SK-N-SH (cell line): ENCODE results near the gene FDX1. TPM values are rescaled to one million over a fixed set of nuclear protein-coding genes. Genes with fewer than 3 reads are reported as not detected.
"Not testable (repeated sequence)": the region's sequence is repeated elsewhere in the genome, so short reads cannot be mapped to it uniquely, and the experiment has no call there.

Experiments used
- CTCF ChIA-PET: fragments of 300-600, 350-600 bp; formaldehyde crosslinking; extraction: SDS; loops from one replicate; lab custom pipeline; 2021; lab: Yijun Ruan, JAX
- POLR2A ChIA-PET: fragments of 350-600 bp; sonication (Branson Sonifier 250); formaldehyde crosslinking; extraction: SDS; loops from one replicate; lab custom pipeline; 2020; ENCODE audit warnings: antibody characterized with exemption, inconsistent platforms; lab: Yijun Ruan, JAX
- DNase-seq: peaks from one replicate; pipeline ENCODE4 v3.0.0; 2012
- H2AFZ ChIP-seq: fragments of 200-600 bp; sonication (generic); 2 replicates; pipeline ENCODE4 v1.8.1; 2016; ENCODE audit warnings: antibody characterized with exemption, mild to moderate bottlenecking, low read depth
- H3F3A ChIP-seq: fragments of 200-600 bp; sonication (generic); replicated peaks from 2 replicates; pipeline ENCODE3; 2016; ENCODE audit warnings: antibody characterized with exemption, mild to moderate bottlenecking; ENCODE audit not compliant: insufficient read depth
- H3K27ac ChIP-seq, 2 experiments: fragments of 200-500 bp in 1 of 2; fragments of 200-600 bp in 1 of 2; sonication (Bioruptor generic) in 1 of 2; sonication (generic), shearing (Covaris generic) in 1 of 2; 2 replicates each; pipeline versions ENCODE4 v1.5.1 to v1.6.1; 2014 to 2016; ENCODE audit warnings: low read depth in 2 of 2, inconsistent platforms in 1 of 2, low read length in 1 of 2, mild to moderate bottlenecking in 1 of 2, mixed read lengths in 1 of 2
- H3K27me3 ChIP-seq: fragments of 200-600 bp; sonication (generic), shearing (Covaris generic); 2 replicates; pipeline ENCODE4 v1.6.1; 2016; ENCODE audit warnings: mixed run types; ENCODE audit not compliant: insufficient read depth
- H3K36me3 ChIP-seq, 2 experiments: fragments of 200-500 bp in 1 of 2; fragments of 200-600 bp in 1 of 2; sonication (Bioruptor generic) in 1 of 2; sonication (generic) in 1 of 2; replicated peaks in 1 of 2; 2 replicates each; pipeline versions ENCODE3 to v1.5.1; 2014 to 2016; ENCODE audit warnings: low read length in 1 of 2, mild to moderate bottlenecking in 1 of 2; ENCODE audit not compliant: insufficient read depth in 2 of 2, control insufficient read depth in 1 of 2
- H3K4me1 ChIP-seq, 2 experiments: fragments of 200-500 bp in 1 of 2; fragments of 200-600 bp in 1 of 2; sonication (Bioruptor generic) in 1 of 2; sonication (generic), shearing (Covaris generic) in 1 of 2; 2 replicates each; pipeline versions ENCODE4 v1.5.1 to v1.6.1; 2014 to 2016; ENCODE audit warnings: low read depth in 1 of 2, low read length in 1 of 2, mixed run types in 1 of 2; ENCODE audit not compliant: insufficient read depth in 2 of 2, control insufficient read depth in 1 of 2
- H3K4me2 ChIP-seq: fragments of 200-600 bp; sonication (generic), shearing (Covaris generic); 2 replicates; pipeline ENCODE4 v1.6.1; 2017; ENCODE audit warnings: mixed run types
- H3K4me3 ChIP-seq, 2 experiments: fragments of 200-500 bp in 1 of 2; fragments of 200-600 bp in 1 of 2; sonication (Bioruptor generic) in 1 of 2; sonication (generic), shearing (Covaris generic) in 1 of 2; 2 replicates each; pipeline versions ENCODE4 v1.5.1 to v1.8.1; 2014 to 2016; ENCODE audit warnings: low read depth in 2 of 2, inconsistent platforms in 1 of 2, low read length in 1 of 2, mild to moderate bottlenecking in 1 of 2, mixed read lengths in 1 of 2, moderate library complexity in 1 of 2
- H3K79me2 ChIP-seq: fragments of 200-600 bp; sonication (generic); 2 replicates; pipeline ENCODE4 v1.8.1; 2017; ENCODE audit warnings: mild to moderate bottlenecking; ENCODE audit not compliant: insufficient read depth
- H3K9ac ChIP-seq: fragments of 200-600 bp; sonication (generic); 2 replicates; pipeline ENCODE4 v1.6.1; 2017; ENCODE audit warnings: mixed run types
- H3K9me2 ChIP-seq: fragments of 200-600 bp; sonication (generic); 2 replicates; pipeline ENCODE4 v1.6.1; 2017; ENCODE audit warnings: mixed run types
- H3K9me3 ChIP-seq: fragments of 200-600 bp; sonication (generic); 2 replicates; pipeline ENCODE4 v1.6.1; 2017; ENCODE audit warnings: mixed run types, mild to moderate bottlenecking, moderate library complexity
- H4K20me1 ChIP-seq: fragments of 200-600 bp; sonication (generic); 2 replicates; pipeline ENCODE4 v1.6.1; 2017; ENCODE audit warnings: mild to moderate bottlenecking, mixed run types; ENCODE audit not compliant: insufficient read depth
- CHD2 ChIP-seq: fragments of 150-350 bp; IDR thresholded peaks from 2 replicates; pipeline ENCODE4 v1.6.1; 2018; ENCODE audit warnings: low read length; ENCODE audit not compliant: partially characterized antibody
- EP300 ChIP-seq, 2 experiments: IDR thresholded peaks; 2 replicates each; pipeline versions ENCODE4 v1.4.0 to v1.6.1; 2012; ENCODE audit warnings: borderline replicate concordance in 1 of 2, low read depth in 1 of 2, low read length in 1 of 2
- FOSL2 ChIP-seq: IDR thresholded peaks from 2 replicates; pipeline ENCODE4 v1.4.0; 2012; ENCODE audit warnings: low read depth, mild to moderate bottlenecking, moderate library complexity, borderline replicate concordance
- FOXJ3 ChIP-seq: sonication (generic); formaldehyde crosslinking; IDR thresholded peaks from 2 replicates; pipeline ENCODE4 v1.5.1; 2020; ENCODE audit warnings: mild to moderate bottlenecking, missing genetic modification reagents
- GATA2 ChIP-seq: sonication (generic); formaldehyde crosslinking; IDR thresholded peaks from 2 replicates; pipeline ENCODE4 v1.5.0; 2020; ENCODE audit warnings: mild to moderate bottlenecking, missing genetic modification reagents
- MEF2A ChIP-seq: IDR thresholded peaks from 2 replicates; pipeline ENCODE4 v1.4.0; 2012; ENCODE audit warnings: low read depth, borderline replicate concordance
- NRF1 ChIP-seq: IDR thresholded peaks from 2 replicates; pipeline ENCODE4 v1.6.1; 2012; ENCODE audit warnings: low read depth, mild to moderate bottlenecking, low read length
- TCF12 ChIP-seq: IDR thresholded peaks from 2 replicates; pipeline ENCODE4 v1.4.0; 2012
- TEAD4 ChIP-seq: IDR thresholded peaks from 2 replicates; pipeline ENCODE4 v1.4.0; 2012; ENCODE audit warnings: mild to moderate bottlenecking, borderline replicate concordance; ENCODE audit not compliant: insufficient read depth
- WGBS: methylation state at CpG from one replicate; pipeline ENCODE4 v1.1.6; 2017; ENCODE audit warnings: low lambda C conversion rate; 5-methylcytosine and 5-hydroxymethylcytosine counted together
- polyA plus RNA-seq, 3 experiments: library from polyadenylated mRNA; depleted of rRNA; stranded (reverse); fragments of >200 nt; gene quantifications; 2 replicates each; pipeline ENCODE4 v1.2.3, GENCODE V29; 2012
- TF ChIP-seq, protein P1 (sequence below): IDR thresholded peaks from 2 replicates; pipeline ENCODE4 v1.4.0; 2012; ENCODE audit warnings: low read depth, borderline replicate concordance

The FDX1 gene
- polyA plus RNA-seq, 1 of the 3 experiments (the other 2 are of a cell fraction): 4.0 TPM

GRCh38 chr11:110397668-110398286 lies 32.0 kb upstream of the FDX1 start:
- H3K4me3 ChIP-seq, H3K9me2 ChIP-seq, H2AFZ ChIP-seq, H3K27ac ChIP-seq, H3K36me3 ChIP-seq, H3K9me3 ChIP-seq, H4K20me1 ChIP-seq, POLR2A ChIA-PET, H3K79me2 ChIP-seq, H3K4me1 ChIP-seq, H3K27me3 ChIP-seq, H3F3A ChIP-seq, H3K4me2 ChIP-seq, H3K9ac ChIP-seq, DNase-seq: not testable (repeated sequence)
- CTCF ChIA-PET: interaction anchor here (0.8 to 1.3 kb wide), 5 partner anchors 22 to 220 kb away, joined by 3 read pairs; partner anchors contain the start of gene FDX1
- 46% methylated on average over 8 of the region's 8 CpGs for WGBS
- TF ChIP-seq GATA2 (CRISPR knock-in tag): peak; percentile 67

DNA sequence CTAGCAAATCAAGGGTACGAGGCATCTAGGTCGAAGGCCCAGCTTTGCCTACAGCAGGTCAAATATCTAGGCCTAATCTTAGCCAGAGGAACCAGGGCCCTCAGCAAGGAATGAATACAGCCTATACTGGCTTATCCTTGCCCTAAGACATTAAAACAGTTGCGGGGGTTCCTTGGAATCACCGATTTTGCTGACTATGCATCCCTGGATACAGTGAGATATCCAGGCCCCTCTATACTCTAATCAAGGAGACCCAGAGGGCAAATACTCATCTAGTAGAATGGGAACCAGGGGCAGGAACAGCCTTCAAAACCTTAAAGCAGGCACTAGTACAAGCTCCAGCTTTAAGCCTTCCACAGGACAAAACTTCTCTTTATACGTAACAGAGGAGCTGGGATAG lies 26.2 kb upstream of the FDX1 start:
- POLR2A ChIA-PET, H3K27me3 ChIP-seq, H3K9me2 ChIP-seq, H2AFZ ChIP-seq, H3K4me2 ChIP-seq, H3K4me3 ChIP-seq, H3K9me3 ChIP-seq, H3K4me1 ChIP-seq, DNase-seq, H3K79me2 ChIP-seq, H3F3A ChIP-seq, H3K36me3 ChIP-seq, H3K9ac ChIP-seq, H4K20me1 ChIP-seq, H3K27ac ChIP-seq: not testable (repeated sequence)
- 62% methylated on average over 5 of the region's 5 CpGs for WGBS
- CTCF ChIA-PET: interaction anchor here (1.6 kb wide), 1 partner anchor 26 kb away, joined by 6 read pairs; the partner anchor contains the start of gene FDX1

DNA sequence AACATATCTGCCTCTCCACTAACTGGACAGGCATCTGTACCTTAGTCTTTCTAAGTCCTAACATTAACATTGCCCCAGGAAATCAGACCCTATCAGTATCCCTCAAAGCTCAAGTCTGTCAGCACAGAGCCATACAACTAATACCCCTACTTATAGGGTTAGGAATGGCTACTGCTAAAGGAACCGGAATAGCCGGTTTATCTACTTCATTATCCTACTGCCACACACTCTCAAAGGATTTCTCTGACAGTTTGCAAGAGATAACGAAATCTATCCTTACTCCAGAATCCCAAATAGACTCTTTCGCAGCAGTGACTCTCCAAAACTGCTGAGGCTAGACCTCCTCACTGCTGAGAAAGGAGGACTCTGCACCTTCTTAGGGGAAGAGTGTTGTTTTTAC lies 24.1 kb upstream of the FDX1 start:
- POLR2A ChIA-PET, H3K4me2 ChIP-seq, H3K9me3 ChIP-seq, H3K9ac ChIP-seq, H2AFZ ChIP-seq, H3K4me1 ChIP-seq, H3K36me3 ChIP-seq, H3K79me2 ChIP-seq, H3K27me3 ChIP-seq, H3K9me2 ChIP-seq, H3K4me3 ChIP-seq, H3F3A ChIP-seq, H3K27ac ChIP-seq, DNase-seq, H4K20me1 ChIP-seq: not testable (repeated sequence)
- 46% methylated on average over 4 of the region's 4 CpGs for WGBS
- CTCF ChIA-PET: interaction anchor here (1.4 kb wide), 1 partner anchor 25 kb away, joined by 4 read pairs; no protein-coding TSS in a partner anchor

GRCh38 chr11:110407315-110407714 lies 22.4 kb upstream of the FDX1 start:
- CTCF ChIA-PET: interaction anchor here (1.1 kb wide), 1 partner anchor 30 kb away, joined by 5 read pairs; no protein-coding TSS in a partner anchor
- Histone ChIP-seq H3K4me2 (no peak overlapping the region), H3K9me3 (no peaks in the 10 kb centered on the region), H3K27me3 (no peaks in the 10 kb centered on the region), H3K4me1 (no peaks in the 10 kb centered on the region), H3F3A (no peaks in the 10 kb centered on the region), H3K4me3 (no peak overlapping the region), H4K20me1 (no peaks in the 10 kb centered on the region), H3K36me3 (no peaks in the 10 kb centered on the region), H3K27ac (no peak overlapping the region), H2AFZ (no peak overlapping the region), H3K79me2 (no peaks in the 10 kb centered on the region), H3K9ac (no peak overlapping the region), H3K9me2 (no peaks in the 10 kb centered on the region)
- POLR2A ChIA-PET: no interaction called here
- no peak for DNase-seq
- WGBS: 28% methylated on average over 5 of the region's 5 CpGs
- no peak for TF ChIP-seq TEAD4
- TF ChIP-seq MEF2A: no peak
- TF ChIP-seq CHD2: no peak
- TF ChIP-seq, protein P1, sequence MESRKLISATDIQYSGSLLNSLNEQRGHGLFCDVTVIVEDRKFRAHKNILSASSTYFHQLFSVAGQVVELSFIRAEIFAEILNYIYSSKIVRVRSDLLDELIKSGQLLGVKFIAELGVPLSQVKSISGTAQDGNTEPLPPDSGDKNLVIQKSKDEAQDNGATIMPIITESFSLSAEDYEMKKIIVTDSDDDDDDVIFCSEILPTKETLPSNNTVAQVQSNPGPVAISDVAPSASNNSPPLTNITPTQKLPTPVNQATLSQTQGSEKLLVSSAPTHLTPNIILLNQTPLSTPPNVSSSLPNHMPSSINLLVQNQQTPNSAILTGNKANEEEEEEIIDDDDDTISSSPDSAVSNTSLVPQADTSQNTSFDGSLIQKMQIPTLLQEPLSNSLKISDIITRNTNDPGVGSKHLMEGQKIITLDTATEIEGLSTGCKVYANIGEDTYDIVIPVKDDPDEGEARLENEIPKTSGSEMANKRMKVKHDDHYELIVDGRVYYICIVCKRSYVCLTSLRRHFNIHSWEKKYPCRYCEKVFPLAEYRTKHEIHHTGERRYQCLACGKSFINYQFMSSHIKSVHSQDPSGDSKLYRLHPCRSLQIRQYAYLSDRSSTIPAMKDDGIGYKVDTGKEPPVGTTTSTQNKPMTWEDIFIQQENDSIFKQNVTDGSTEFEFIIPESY: no peak
- no peak for TF ChIP-seq EP300 (IDR thresholded peaks at IDR 0.05; ENCODE audit: borderline replicate concordance in 1 of 2, low read depth in 1 of 2, low read length in 1 of 2)
- TF ChIP-seq TCF12: no peak
- no peak for TF ChIP-seq NRF1
- no peak for TF ChIP-seq FOSL2
- no peak for TF ChIP-seq FOXJ3 (CRISPR knock-in tag)
